ENCODE results near the gene GNB1L. TPM values are rescaled to one million over a fixed set of nuclear protein-coding genes. Genes with fewer than 3 reads are reported as not detected.
A peak's percentile ranks its signal among the peaks of the same experiment; 100 is the strongest.
"Not testable (repeated sequence)": the region's sequence is repeated elsewhere in the genome, so short reads cannot be mapped to it uniquely, and the experiment has no call there.

GNB1L gene
- total RNA-seq, 2 experiments from 2014 or later = 8.8 to 9.8 TPM

GRCh38 chr22:19784384-19785175 is 70.1 kb downstream of the GNB1L start:
- intact Hi-C loops (cut with micrococcal nuclease) = no loop called here
- no peak for DNase-seq
- Mint-ChIP-seq H3K27ac (no peak overlapping the region), H3K4me1 (ENCODE audit: low read depth) (no peaks in the 10 kb centered on the region), H3K4me3 (no peak overlapping the region), H3K36me3 (ENCODE audit: low read depth) (no peaks in the 10 kb centered on the region), H3K27me3 (ENCODE audit: low read depth) (no peaks in the 10 kb centered on the region), H3K9me3 (no peaks in the 10 kb centered on the region)
- CTCF ChIA-PET = no interaction called here

GRCh38 chr22:19783586-19784383 is 70.9 kb downstream of the GNB1L start:
- intact Hi-C loops (cut with micrococcal nuclease) = no loop called here
- Mint-ChIP-seq H3K4me3 (no peak overlapping the region), H3K4me1 (ENCODE audit: low read depth) (no peaks in the 10 kb centered on the region), H3K36me3 (ENCODE audit: low read depth) (no peaks in the 10 kb centered on the region), H3K9me3 (no peaks in the 10 kb centered on the region), H3K27me3 (ENCODE audit: low read depth) (no peaks in the 10 kb centered on the region), H3K27ac (no peak overlapping the region)
- no peak for DNase-seq
- CTCF ChIA-PET = no interaction called here

- no peaks in the 10 kb centered on the region for H3K9me3 Mint-ChIP-seq
- H3K4me3 Mint-ChIP-seq = no peak overlapping the region
- intact Hi-C loops (cut with micrococcal nuclease) = no loop called here
- H3K36me3 Mint-ChIP-seq (ENCODE audit: low read depth) = no peaks in the 10 kb centered on the region
- CTCF ChIA-PET = interaction anchor here (1.1 kb wide), 1 partner anchor 52 kb away, joined by 3 read pairs; no protein-coding TSS in a partner anchor
- no peak overlapping the region for H3K27ac Mint-ChIP-seq
- no peaks in the 10 kb centered on the region for H3K4me1 Mint-ChIP-seq (ENCODE audit: low read depth)
- no peaks in the 10 kb centered on the region for H3K27me3 Mint-ChIP-seq (ENCODE audit: low read depth)
- DNase-seq = no peak
Observed at GRCh38 chr22:19782533-19782932, 72.1 kb downstream of the GNB1L start.

GRCh38 chr22:19779685-19780268 is 74.9 kb downstream of the GNB1L start:
- H3K27me3 Mint-ChIP-seq (ENCODE audit: low read depth) = peaks cover 3% of the 10 kb centered on the region
- no peak for DNase-seq
- H3K36me3 Mint-ChIP-seq (ENCODE audit: low read depth) = no peaks in the 10 kb centered on the region
- CTCF ChIA-PET = interaction anchor here (0.9 to 1.4 kb wide), 2 partner anchors 50 to 132 kb away, joined by 3 to 4 read pairs; no protein-coding TSS in a partner anchor
- no peaks in the 10 kb centered on the region for H3K9me3 Mint-ChIP-seq
- H3K27ac Mint-ChIP-seq = no peak overlapping the region
- intact Hi-C loops (cut with micrococcal nuclease) = no loop called here
- H3K4me3 Mint-ChIP-seq = no peak overlapping the region
- H3K4me1 Mint-ChIP-seq (ENCODE audit: low read depth) = peaks cover 5% of the 10 kb centered on the region

- Mint-ChIP-seq H3K9me3 (no peaks in the 10 kb centered on the region), H3K27ac (no peak overlapping the region), H3K27me3 (ENCODE audit: low read depth) (peaks cover 9% of the 10 kb centered on the region), H3K4me3 (no peak overlapping the region), H3K4me1 (ENCODE audit: low read depth) (peaks cover 5% of the 10 kb centered on the region), H3K36me3 (ENCODE audit: low read depth) (no peaks in the 10 kb centered on the region)
- CTCF ChIA-PET = interaction anchor here (0.9 to 1.4 kb wide), 2 partner anchors 49 to 133 kb away, joined by 3 to 4 read pairs; no protein-coding TSS in a partner anchor
- no peak for DNase-seq
- intact Hi-C loops (cut with micrococcal nuclease) = no loop called here
Observed at GRCh38 chr22:19779011-19779421, 75.7 kb downstream of the GNB1L start.

- H3K36me3 Mint-ChIP-seq (ENCODE audit: low read depth); H3K27ac Mint-ChIP-seq; H3K4me3 Mint-ChIP-seq; intact Hi-C loops (cut with micrococcal nuclease); DNase-seq; H3K4me1 Mint-ChIP-seq (ENCODE audit: low read depth); H3K9me3 Mint-ChIP-seq: not testable (repeated sequence)
- peaks cover 21% of the 10 kb centered on the region for H3K27me3 Mint-ChIP-seq (ENCODE audit: low read depth)
- CTCF ChIA-PET = interaction anchor here (0.9 kb wide), 1 partner anchor 47 kb away, joined by 4 read pairs; no protein-coding TSS in a partner anchor
Observed at GRCh38 chr22:19777192-19777591, 77.5 kb downstream of the GNB1L start.

GRCh38 chr22:19776433-19777031 is 78.1 kb downstream of the GNB1L start:
- CTCF ChIA-PET = interaction anchor here (1.3 kb wide), 1 partner anchor 46 kb away, joined by 3 read pairs; no protein-coding TSS in a partner anchor
- Mint-ChIP-seq H3K4me1 (ENCODE audit: low read depth) (peaks cover 5% of the 10 kb centered on the region), H3K27me3 (ENCODE audit: low read depth) (peaks cover 21% of the 10 kb centered on the region)

GRCh38 chr22:19775496-19776325 is 79.0 kb downstream of the GNB1L start:
- Mint-ChIP-seq H3K27me3 (ENCODE audit: low read depth) (peaks cover 24% of the 10 kb centered on the region), H3K36me3 (ENCODE audit: low read depth) (no peaks in the 10 kb centered on the region), H3K9me3 (no peaks in the 10 kb centered on the region), H3K27ac (no peak overlapping the region), H3K4me1 (ENCODE audit: low read depth) (peaks cover 5% of the 10 kb centered on the region), H3K4me3 (no peak overlapping the region)
- CTCF ChIA-PET = interaction anchor here (1.3 kb wide), 1 partner anchor 46 kb away, joined by 3 read pairs; no protein-coding TSS in a partner anchor
- intact Hi-C loops (cut with micrococcal nuclease) = no loop called here
- DNase-seq = no peak

More at GRCh38 chr22:19776433-19777031, 78.1 kb downstream of the GNB1L start:
- intact Hi-C loops (cut with micrococcal nuclease) = no loop called here
- no peak overlapping the region for H3K4me3 Mint-ChIP-seq
- DNase-seq = peak; percentile 27
- H3K9me3 Mint-ChIP-seq = no peaks in the 10 kb centered on the region
- H3K36me3 Mint-ChIP-seq (ENCODE audit: low read depth) = no peaks in the 10 kb centered on the region
- no peak overlapping the region for H3K27ac Mint-ChIP-seq

- intact Hi-C loops (cut with micrococcal nuclease) = no loop called here
- peaks cover 35% of the 10 kb centered on the region for H3K27me3 Mint-ChIP-seq (ENCODE audit: low read depth)
- CTCF ChIA-PET = no interaction called here
Observed at GRCh38 chr22:19774628-19775027, 80.0 kb downstream of the GNB1L start.

GRCh38 chr22:19773470-19774040 is 81.1 kb downstream of the GNB1L start:
- Mint-ChIP-seq H3K27ac (no peak overlapping the region), H3K4me3 (no peak overlapping the region), H3K4me1 (ENCODE audit: low read depth) (peaks cover 5% of the 10 kb centered on the region), H3K36me3 (ENCODE audit: low read depth) (no peaks in the 10 kb centered on the region), H3K9me3 (no peaks in the 10 kb centered on the region), H3K27me3 (ENCODE audit: low read depth) (peaks cover 44% of the 10 kb centered on the region)
- no peak for DNase-seq
- intact Hi-C loops (cut with micrococcal nuclease) = no loop called here
- CTCF ChIA-PET = interaction anchor here (0.6 kb wide), 1 partner anchor 143 kb away, joined by 3 read pairs; no protein-coding TSS in a partner anchor

More at GRCh38 chr22:19774628-19775027, 80.0 kb downstream of the GNB1L start:
- Mint-ChIP-seq H3K36me3 (ENCODE audit: low read depth) (no peaks in the 10 kb centered on the region), H3K9me3 (no peaks in the 10 kb centered on the region), H3K27ac (no peak overlapping the region), H3K4me1 (ENCODE audit: low read depth) (peaks cover 5% of the 10 kb centered on the region), H3K4me3 (no peak overlapping the region)
- no peak for DNase-seq
